Measurements from ENCODE around the gene TRIM26. TPM values are rescaled to one million over a fixed set of nuclear protein-coding genes. Genes with fewer than 3 reads are reported as not detected.

TRIM26 gene
- total RNA-seq, 1 donor from 2014 or later: 8.4 TPM

DNA sequence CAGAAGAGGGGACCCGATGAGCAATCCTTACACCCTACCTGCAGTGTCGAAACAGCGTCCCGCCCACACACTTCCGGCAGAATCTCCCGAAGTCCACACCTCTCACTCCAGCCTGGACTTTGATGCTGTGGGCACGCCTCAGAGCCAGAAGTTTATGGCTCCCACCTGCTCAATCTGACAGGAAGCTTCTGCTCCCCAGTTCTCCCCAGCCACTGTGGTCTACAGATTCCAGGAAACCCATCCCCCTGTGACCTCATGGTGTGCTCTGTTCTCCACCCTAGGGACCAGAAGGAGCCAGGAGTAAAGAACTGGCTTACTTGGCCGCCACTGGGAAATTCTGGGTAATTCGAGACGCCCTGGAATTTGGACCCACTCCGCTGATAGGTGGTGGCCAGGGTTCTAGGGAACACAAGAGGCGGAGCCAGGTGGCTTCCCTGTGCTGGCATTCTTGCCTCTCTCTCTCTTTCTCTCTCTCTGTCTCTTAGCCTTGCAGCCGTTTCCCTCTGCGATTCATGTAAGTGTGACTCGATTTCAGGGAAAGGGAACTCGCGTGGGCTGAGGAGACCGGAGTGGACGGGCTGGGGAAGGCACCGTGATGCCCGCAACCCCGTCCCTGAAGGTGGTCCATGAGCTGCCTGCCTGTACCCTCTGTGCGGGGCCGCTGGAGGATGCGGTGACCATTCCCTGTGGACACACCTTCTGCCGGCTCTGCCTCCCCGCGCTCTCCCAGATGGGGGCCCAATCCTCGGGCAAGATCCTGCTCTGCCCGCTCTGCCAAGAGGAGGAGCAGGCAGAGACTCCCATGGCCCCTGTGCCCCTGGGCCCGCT is 49.9 kb downstream of the TRIM26 start, which contains the start of gene TRIM15:
Gene TRIM15 (plus strand): TSS at position 457 of the 828 bp plus-strand sequence. CDS start 139 bp downstream, at position 596.
- no peak within 1 kb of the TSS for H3K27ac ChIP-seq (ENCODE audit: low read depth, low read length)
- no peaks in the 10 kb centered on the region for H3K36me3 ChIP-seq (ENCODE audit: control insufficient read depth in 3 of 3, insufficient read depth in 3 of 3, low read length in 3 of 3)
- peaks cover 15 to 21% (median 16%) of the 10 kb centered on the region in 3 donors for H3K27me3 ChIP-seq (ENCODE audit: control insufficient read depth in 3 of 3, insufficient read depth in 3 of 3, low read length in 3 of 3)
- no peaks in the 10 kb centered on the region for H3K4me1 ChIP-seq (ENCODE audit: control insufficient read depth in 3 of 3, insufficient read depth in 3 of 3, low read length in 3 of 3)
- no peak within 1 kb of the TSS for H3K4me3 ChIP-seq (ENCODE audit: low read length in 3 of 3)
- H3K9ac ChIP-seq (ENCODE audit: low read depth in 1 of 3, low read length in 3 of 3): no peak within 1 kb of the TSS
- H3K9me3 ChIP-seq (ENCODE audit: control insufficient read depth in 3 of 3, low read length in 3 of 3): no peaks in the 10 kb centered on the region

DNA sequence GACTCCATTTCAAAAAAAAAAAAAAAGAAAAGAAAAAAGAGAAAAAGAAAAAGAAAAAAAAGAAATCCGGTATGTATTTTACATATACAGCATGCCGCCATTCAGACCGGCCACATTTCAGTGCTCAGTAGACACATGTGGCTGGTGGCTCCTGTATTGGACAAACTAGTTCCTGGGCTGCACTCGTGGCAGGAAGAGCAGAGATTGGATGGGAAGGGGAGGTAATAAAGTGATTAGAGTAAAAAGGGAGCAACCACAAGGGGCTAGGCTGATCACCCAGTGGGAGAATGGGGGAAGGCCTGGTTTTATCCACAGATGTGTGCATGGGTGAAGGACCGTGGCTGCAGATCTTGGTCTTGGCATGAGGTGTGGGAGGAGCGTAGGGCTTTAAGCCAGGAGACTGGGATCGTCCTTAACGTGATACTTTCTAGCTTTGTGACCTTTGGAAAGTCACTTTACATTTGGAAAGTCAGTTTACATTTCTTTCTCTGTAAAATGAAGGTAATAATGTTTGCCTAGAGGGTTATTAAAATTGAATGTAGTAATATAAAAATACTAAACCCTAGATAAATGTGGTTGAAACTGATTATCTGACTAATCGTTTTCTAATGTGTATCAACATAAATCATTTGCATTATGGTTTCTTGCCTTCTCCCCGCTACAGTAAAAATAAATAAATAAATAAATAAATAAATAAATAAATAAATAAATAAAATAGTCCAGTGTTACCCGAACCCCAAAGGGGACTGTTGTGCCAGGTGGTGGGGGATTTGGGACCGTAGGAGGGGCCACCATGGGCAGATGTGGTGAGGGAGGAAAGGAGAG is 50.7 kb downstream of the TRIM26 start:
- no peaks in the 10 kb centered on the region for H3K9me3 ChIP-seq (ENCODE audit: control insufficient read depth in 3 of 3, low read length in 3 of 3)
- no peak overlapping the region for H3K9ac ChIP-seq (ENCODE audit: low read depth in 1 of 3, low read length in 3 of 3)
- no peak overlapping the region for H3K4me3 ChIP-seq (ENCODE audit: low read length in 3 of 3)
- H3K4me1 ChIP-seq (ENCODE audit: control insufficient read depth in 3 of 3, insufficient read depth in 3 of 3, low read length in 3 of 3): no peaks in the 10 kb centered on the region
- H3K36me3 ChIP-seq (ENCODE audit: control insufficient read depth in 3 of 3, insufficient read depth in 3 of 3, low read length in 3 of 3): no peaks in the 10 kb centered on the region
- H3K27me3 ChIP-seq (ENCODE audit: control insufficient read depth in 3 of 3, insufficient read depth in 3 of 3, low read length in 3 of 3): peaks cover 12 to 17% (median 15%) of the 10 kb centered on the region in 3 donors
- H3K27ac ChIP-seq (ENCODE audit: low read depth, low read length): no peak overlapping the region

DNA sequence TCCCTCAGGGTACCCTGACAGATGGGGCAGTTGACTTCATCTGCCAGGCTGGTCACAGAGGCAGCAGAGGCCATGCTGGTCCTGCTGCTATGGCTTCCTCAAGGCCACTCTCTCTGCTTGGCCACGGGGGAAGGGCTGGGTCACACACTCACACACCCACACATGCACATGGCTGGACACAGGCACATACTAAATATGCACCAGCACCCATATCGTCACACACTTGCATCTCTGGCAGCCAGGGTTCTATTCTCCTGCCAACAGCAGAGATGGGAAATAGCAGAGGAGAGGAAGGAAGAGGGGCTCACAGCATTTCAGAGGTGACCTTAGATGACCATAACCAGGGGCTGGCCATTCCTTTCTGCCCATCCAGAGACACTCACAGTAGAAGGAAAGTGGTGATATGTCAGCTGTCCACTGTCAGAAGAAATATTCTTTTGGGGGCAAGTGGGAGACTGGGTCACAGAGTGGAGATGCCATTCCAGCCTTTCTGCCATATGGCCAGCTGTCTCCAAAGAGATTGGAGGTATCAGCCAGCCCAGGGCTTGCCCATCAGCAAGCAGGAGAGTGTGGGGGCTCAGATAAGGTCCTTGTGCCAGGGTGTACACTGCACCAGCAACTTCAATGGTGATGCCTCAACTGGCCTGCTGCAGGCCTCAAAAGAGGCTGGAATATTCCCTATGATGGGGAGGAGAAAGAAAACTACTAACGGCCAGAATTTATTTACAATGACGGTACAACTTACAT is 52.2 kb downstream of the TRIM26 start, which contains the start of gene TRIM10:
Gene TRIM10 (minus strand): TSS at position 427 of the 747 bp plus-strand sequence. CDS start 353 bp downstream, at position 74.
- Histone ChIP-seq H3K27ac (ENCODE audit: low read depth, low read length) (no peak within 1 kb of the TSS), H3K9me3 (ENCODE audit: control insufficient read depth in 3 of 3, low read length in 3 of 3) (no peaks in the 10 kb centered on the region), H3K36me3 (ENCODE audit: control insufficient read depth in 3 of 3, insufficient read depth in 3 of 3, low read length in 3 of 3) (no peaks in the 10 kb centered on the region), H3K27me3 (ENCODE audit: control insufficient read depth in 3 of 3, insufficient read depth in 3 of 3, low read length in 3 of 3) (peaks cover 10 to 22% (median 17%) of the 10 kb centered on the region in 3 donors), H3K9ac (ENCODE audit: low read depth in 1 of 3, low read length in 3 of 3) (no peak within 1 kb of the TSS), H3K4me1 (ENCODE audit: control insufficient read depth in 3 of 3, insufficient read depth in 3 of 3, low read length in 3 of 3) (no peaks in the 10 kb centered on the region), H3K4me3 (ENCODE audit: low read length in 3 of 3) (no peak within 1 kb of the TSS)

DNA sequence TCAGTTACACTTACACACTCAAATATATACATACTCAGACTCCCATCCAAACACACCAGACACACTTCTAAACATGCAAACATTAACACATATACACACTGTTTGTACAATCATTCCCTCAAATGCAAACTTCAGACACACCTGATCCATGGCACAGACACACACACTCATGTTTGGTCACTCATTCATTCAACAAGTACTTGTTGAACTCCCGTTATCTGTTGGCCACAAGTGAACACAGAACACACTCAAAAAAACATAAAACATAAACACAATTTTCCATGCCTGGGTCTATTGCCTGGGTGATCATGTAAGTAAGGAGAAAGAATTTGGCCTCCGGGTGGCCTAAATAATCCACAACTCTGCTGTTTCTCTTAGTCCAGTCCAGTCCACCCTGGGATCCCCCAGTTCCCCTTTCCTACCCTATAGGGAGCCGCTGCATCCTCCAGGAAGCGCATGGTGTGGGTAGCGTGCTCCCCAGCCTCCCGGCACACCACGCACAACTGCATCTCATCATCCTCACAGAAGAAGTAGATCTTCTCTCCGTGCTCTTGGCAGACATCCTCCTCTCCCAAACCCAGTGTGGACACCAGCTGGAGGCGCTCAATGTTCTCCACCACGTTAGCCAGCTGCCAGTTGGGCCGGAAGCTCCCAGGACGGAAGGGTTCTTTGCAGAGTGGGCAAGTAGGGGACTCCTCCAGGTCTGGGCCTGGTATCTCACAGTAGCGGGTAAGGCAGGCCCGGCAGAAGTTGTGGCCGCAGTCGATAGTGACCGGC is 53.0 kb downstream of the TRIM26 start:
- Histone ChIP-seq H3K27me3 (ENCODE audit: control insufficient read depth in 3 of 3, insufficient read depth in 3 of 3, low read length in 3 of 3) (peaks cover 10 to 23% (median 17%) of the 10 kb centered on the region in 3 donors), H3K9me3 (ENCODE audit: control insufficient read depth in 3 of 3, low read length in 3 of 3) (no peaks in the 10 kb centered on the region), H3K9ac (ENCODE audit: low read depth in 1 of 3, low read length in 3 of 3) (no peak overlapping the region), H3K36me3 (ENCODE audit: control insufficient read depth in 3 of 3, insufficient read depth in 3 of 3, low read length in 3 of 3) (no peaks in the 10 kb centered on the region), H3K4me1 (ENCODE audit: control insufficient read depth in 3 of 3, insufficient read depth in 3 of 3, low read length in 3 of 3) (no peaks in the 10 kb centered on the region), H3K4me3 (ENCODE audit: low read length in 3 of 3) (no peak overlapping the region), H3K27ac (ENCODE audit: low read depth, low read length) (no peak overlapping the region)

DNA sequence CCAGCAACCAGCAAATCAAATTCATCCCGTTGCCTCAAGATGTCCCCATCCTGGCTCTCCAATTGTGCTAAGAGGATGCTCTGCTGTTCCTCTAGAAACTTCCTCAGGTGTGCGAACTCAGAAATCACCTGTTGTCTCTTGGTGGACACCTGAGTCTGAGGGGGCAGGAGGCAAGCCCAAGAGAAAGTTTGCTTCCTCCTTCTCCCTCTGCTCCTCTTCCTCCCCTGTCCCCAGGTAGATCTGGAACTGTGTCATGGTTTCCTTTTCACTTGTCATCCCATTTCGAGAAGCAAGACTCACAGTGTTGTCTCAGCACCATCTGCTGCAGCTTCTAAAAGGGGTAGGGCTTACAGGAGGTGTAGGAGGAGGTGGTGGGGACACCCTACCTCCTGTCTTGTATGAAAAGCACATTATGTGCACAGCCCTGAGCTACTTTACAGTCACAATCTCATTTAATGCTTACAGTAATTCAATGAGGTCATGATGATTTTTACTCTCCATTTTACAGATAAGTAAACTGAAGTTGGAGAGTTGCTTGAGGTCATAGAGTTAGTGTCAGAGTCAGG is 54.6 kb downstream of the TRIM26 start:
- H3K27ac ChIP-seq (ENCODE audit: low read depth, low read length): no peak overlapping the region
- no peak overlapping the region for H3K9ac ChIP-seq (ENCODE audit: low read depth in 1 of 3, low read length in 3 of 3)
- H3K4me3 ChIP-seq (ENCODE audit: low read length in 3 of 3): no peak overlapping the region
- no peaks in the 10 kb centered on the region for H3K9me3 ChIP-seq (ENCODE audit: control insufficient read depth in 3 of 3, low read length in 3 of 3)
- H3K4me1 ChIP-seq (ENCODE audit: control insufficient read depth in 3 of 3, insufficient read depth in 3 of 3, low read length in 3 of 3): peaks cover 0 to 3% (median 0%) of the 10 kb centered on the region in 3 donors
- peaks cover 14 to 32% (median 18%) of the 10 kb centered on the region in 3 donors for H3K27me3 ChIP-seq (ENCODE audit: control insufficient read depth in 3 of 3, insufficient read depth in 3 of 3, low read length in 3 of 3)
- no peaks in the 10 kb centered on the region for H3K36me3 ChIP-seq (ENCODE audit: control insufficient read depth in 3 of 3, insufficient read depth in 3 of 3, low read length in 3 of 3)

DNA sequence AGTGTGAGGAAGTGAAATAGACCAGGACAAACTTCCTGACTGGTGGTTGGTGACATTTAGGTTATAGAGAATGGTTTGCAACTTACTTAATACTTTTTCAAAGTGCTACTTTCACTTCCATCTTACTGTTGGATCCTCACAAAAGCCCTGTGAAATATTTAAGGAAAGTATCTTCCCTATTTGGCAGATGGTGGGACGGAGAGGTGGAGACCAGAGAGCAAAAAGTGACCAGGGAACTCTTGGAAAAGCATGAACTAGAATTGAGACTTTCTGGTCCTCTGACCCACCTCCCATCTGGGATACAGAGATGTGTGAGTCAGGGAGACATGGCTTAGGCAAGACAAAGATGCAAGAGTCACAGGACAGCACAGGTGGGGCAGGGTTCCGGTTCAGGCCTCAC is 55.2 kb downstream of the TRIM26 start:
- Histone ChIP-seq H3K27me3 (ENCODE audit: control insufficient read depth in 3 of 3, insufficient read depth in 3 of 3, low read length in 3 of 3) (peaks cover 8 to 26% (median 14%) of the 10 kb centered on the region in 3 donors), H3K4me1 (ENCODE audit: control insufficient read depth in 3 of 3, insufficient read depth in 3 of 3, low read length in 3 of 3) (peaks cover 0 to 3% (median 0%) of the 10 kb centered on the region in 3 donors), H3K9me3 (ENCODE audit: control insufficient read depth in 3 of 3, low read length in 3 of 3) (no peaks in the 10 kb centered on the region)

DNA sequence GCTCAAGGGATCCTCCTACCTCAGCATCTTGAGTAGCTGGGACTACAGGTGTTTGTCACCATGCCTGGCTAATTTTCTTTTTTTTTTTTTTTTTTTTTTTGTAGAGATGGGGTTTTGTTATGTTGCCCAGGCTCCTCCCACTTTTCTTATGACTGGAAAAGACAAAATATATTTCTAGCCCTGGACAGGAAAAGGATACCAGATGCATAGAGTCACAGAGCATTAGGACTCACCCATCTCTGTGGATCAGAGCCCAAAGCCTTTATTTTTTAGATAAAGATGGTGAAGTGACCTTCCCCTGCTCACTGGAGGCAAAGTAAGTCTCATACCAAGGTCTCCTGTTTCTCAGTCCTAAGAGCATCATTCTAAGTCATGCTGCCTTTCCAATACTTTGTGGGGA is 55.6 kb downstream of the TRIM26 start:
- no peak overlapping the region for H3K4me3 ChIP-seq (ENCODE audit: low read length in 3 of 3)

More for the DNA sequence above, 55.2 kb downstream of the TRIM26 start:
- Histone ChIP-seq H3K4me3 (ENCODE audit: low read length in 3 of 3) (no peak overlapping the region), H3K27ac (ENCODE audit: low read depth, low read length) (no peak overlapping the region), H3K9ac (ENCODE audit: low read depth in 1 of 3, low read length in 3 of 3) (no peak overlapping the region), H3K36me3 (ENCODE audit: control insufficient read depth in 3 of 3, insufficient read depth in 3 of 3, low read length in 3 of 3) (no peaks in the 10 kb centered on the region)

DNA sequence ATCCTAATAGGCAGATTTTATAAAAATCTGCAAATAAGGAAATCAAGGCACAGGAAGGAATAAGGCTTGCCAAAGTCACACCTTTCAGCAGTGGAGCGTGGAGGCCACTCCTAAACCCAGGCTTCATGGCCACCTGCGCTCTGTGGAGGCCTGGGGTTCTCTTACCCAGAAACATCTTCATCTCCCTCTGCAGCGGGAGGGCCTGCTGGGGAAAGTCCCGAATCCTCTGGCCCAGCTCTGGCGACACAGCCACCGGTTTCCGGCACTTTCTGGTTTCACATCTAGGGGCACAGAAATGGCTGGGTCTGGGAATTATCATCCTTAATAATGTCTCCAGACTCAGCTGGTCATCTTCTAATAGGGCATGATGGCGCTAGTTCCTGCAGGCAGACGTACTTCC is 56.4 kb downstream of the TRIM26 start:
- peaks cover 8 to 25% (median 12%) of the 10 kb centered on the region in 3 donors for H3K27me3 ChIP-seq (ENCODE audit: control insufficient read depth in 3 of 3, insufficient read depth in 3 of 3, low read length in 3 of 3)
- H3K4me3 ChIP-seq (ENCODE audit: low read length in 3 of 3): no peak overlapping the region
- no peak overlapping the region for H3K9ac ChIP-seq (ENCODE audit: low read depth in 1 of 3, low read length in 3 of 3)
- no peaks in the 10 kb centered on the region for H3K36me3 ChIP-seq (ENCODE audit: control insufficient read depth in 3 of 3, insufficient read depth in 3 of 3, low read length in 3 of 3)
- no peaks in the 10 kb centered on the region for H3K9me3 ChIP-seq (ENCODE audit: control insufficient read depth in 3 of 3, low read length in 3 of 3)
- no peak overlapping the region for H3K27ac ChIP-seq (ENCODE audit: low read depth, low read length)
- H3K4me1 ChIP-seq (ENCODE audit: control insufficient read depth in 3 of 3, insufficient read depth in 3 of 3, low read length in 3 of 3): peaks cover 0 to 3% (median 0%) of the 10 kb centered on the region in 3 donors

More for the DNA sequence above, 55.6 kb downstream of the TRIM26 start:
- no peak overlapping the region for H3K27ac ChIP-seq (ENCODE audit: low read depth, low read length)
- H3K4me1 ChIP-seq (ENCODE audit: control insufficient read depth in 3 of 3, insufficient read depth in 3 of 3, low read length in 3 of 3): peaks cover 0 to 3% (median 0%) of the 10 kb centered on the region in 3 donors
- H3K36me3 ChIP-seq (ENCODE audit: control insufficient read depth in 3 of 3, insufficient read depth in 3 of 3, low read length in 3 of 3): no peaks in the 10 kb centered on the region
- peaks cover 8 to 25% (median 12%) of the 10 kb centered on the region in 3 donors for H3K27me3 ChIP-seq (ENCODE audit: control insufficient read depth in 3 of 3, insufficient read depth in 3 of 3, low read length in 3 of 3)
- no peak overlapping the region for H3K9ac ChIP-seq (ENCODE audit: low read depth in 1 of 3, low read length in 3 of 3)
- no peaks in the 10 kb centered on the region for H3K9me3 ChIP-seq (ENCODE audit: control insufficient read depth in 3 of 3, low read length in 3 of 3)

DNA sequence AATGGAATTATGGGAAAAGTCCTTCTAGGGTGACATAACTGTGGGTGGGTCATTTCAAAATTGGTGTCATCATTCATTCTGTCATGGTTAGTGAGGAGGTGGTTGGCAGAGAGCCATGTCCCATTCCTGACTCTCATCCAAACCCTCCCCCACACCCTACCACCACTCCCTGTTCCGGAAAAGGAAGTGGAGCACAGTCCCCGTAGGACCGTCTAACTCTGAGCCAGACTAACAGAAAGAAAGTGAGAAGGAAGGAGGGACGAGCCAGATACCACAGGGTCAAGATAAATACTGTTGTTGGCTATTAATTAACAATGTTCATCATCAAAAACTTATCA is 57.0 kb downstream of the TRIM26 start:
- Histone ChIP-seq H3K9me3 (ENCODE audit: control insufficient read depth in 3 of 3, low read length in 3 of 3) (no peaks in the 10 kb centered on the region), H3K27me3 (ENCODE audit: control insufficient read depth in 3 of 3, insufficient read depth in 3 of 3, low read length in 3 of 3) (peaks cover 8 to 25% (median 12%) of the 10 kb centered on the region in 3 donors), H3K9ac (ENCODE audit: low read depth in 1 of 3, low read length in 3 of 3) (no peak overlapping the region), H3K27ac (ENCODE audit: low read depth, low read length) (no peak overlapping the region), H3K36me3 (ENCODE audit: control insufficient read depth in 3 of 3, insufficient read depth in 3 of 3, low read length in 3 of 3) (no peaks in the 10 kb centered on the region), H3K4me1 (ENCODE audit: control insufficient read depth in 3 of 3, insufficient read depth in 3 of 3, low read length in 3 of 3) (peaks cover 0 to 3% (median 0%) of the 10 kb centered on the region in 3 donors), H3K4me3 (ENCODE audit: low read length in 3 of 3) (no peak overlapping the region)
